Activated CD4-positive, alpha-beta T cell treated with anti-CD3 and anti-CD28 coated beads for 36 hours (primary cell): ENCODE results near the gene NCAPD3. TPM values are rescaled to one million over a fixed set of nuclear protein-coding genes. Genes with fewer than 3 reads are reported as not detected.

Source experiments
- ATAC-seq: fragments of 200-7000 bp; cut with Tn5 transposase; one replicate; pipeline ENCODE4 v1.10.0; 2021; ENCODE audit warnings: mild to moderate bottlenecking, moderate library complexity
- CTCF ChIA-PET: fragments of 350-600 bp; sonication (Branson Sonifier 250); formaldehyde crosslinking; loops from one replicate; lab custom pipeline; 2021; ENCODE audit warnings: antibody characterized with exemption; lab: Charles Lee
- POLR2A ChIA-PET: fragments of 350-600 bp; sonication (Branson Sonifier 250); formaldehyde crosslinking; loops from one replicate; lab custom pipeline; 2021; ENCODE audit warnings: antibody characterized with exemption, inconsistent platforms; lab: Charles Lee
- DNase-seq: peaks from one replicate; pipeline ENCODE4 v3.0.0-alpha.2; 2020
- H3K27ac Mint-ChIP-seq: one replicate; pipeline ENCODE4 v1.8.0; 2021; ENCODE audit warnings: mixed read lengths
- H3K27me3 Mint-ChIP-seq: one replicate; pipeline ENCODE4 v1.8.0; 2021; ENCODE audit warnings: mixed read lengths
- H3K36me3 Mint-ChIP-seq: one replicate; pipeline ENCODE4 v1.8.0; 2021; ENCODE audit warnings: low read depth, mixed read lengths
- H3K4me1 Mint-ChIP-seq: one replicate; pipeline ENCODE4 v1.8.0; 2021; ENCODE audit warnings: mixed read lengths
- H3K4me3 Mint-ChIP-seq: one replicate; pipeline ENCODE4 v1.8.0; 2021; ENCODE audit warnings: mild to moderate bottlenecking, moderate library complexity, mixed read lengths
- H3K9me3 Mint-ChIP-seq: one replicate; pipeline ENCODE4 v1.8.0; 2021; ENCODE audit warnings: low read depth, mixed read lengths
- intact Hi-C, 2 experiments: fragments of 100-400 bp; cut with DNase I in 1 of 2; cut with micrococcal nuclease in 1 of 2; formaldehyde crosslinking; loops; one replicate each; pipeline versions ENCODE4 v1.14.2 to v1.15.1; 2022 to 2024; cut with DNase I, micrococcal nuclease
- total RNA-seq, 2 experiments: library from RNA; stranded (reverse); gene quantifications; one replicate each; pipeline ENCODE4 v1.2.3, GENCODE V29; 2021

The NCAPD3 gene
- total RNA-seq, 2 experiments from 2014 or later, result 78.9 to 92.1 TPM

GRCh38 chr11:134224710-134225664, 1.2 kb upstream of the NCAPD3 start:
- no peaks in the 10 kb centered on the region for H3K9me3 Mint-ChIP-seq
- CTCF ChIA-PET, result interaction anchor here (0.5 to 2.2 kb wide), 10 partner anchors 9 to 156 kb away, joined by 3 to 8 read pairs (median 4); partner anchors contain the start of gene JAM3
- peak overlapping the region; percentile 91 for H3K27ac Mint-ChIP-seq
- H3K4me1 Mint-ChIP-seq, result peaks cover 66% of the 10 kb centered on the region
- no peaks in the 10 kb centered on the region for H3K27me3 Mint-ChIP-seq
- ATAC-seq (peak; percentile 45), DNase-seq (peak; percentile 85)
- peaks cover 22% of the 10 kb centered on the region for H3K36me3 Mint-ChIP-seq
- POLR2A ChIA-PET, result interaction anchor here (0.5 to 2.7 kb wide), 7 partner anchors 19 to 278 kb away, joined by 3 to 14 read pairs (median 3); partner anchors contain the start of genes ACAD8, GLB1L3 and THYN1
- intact Hi-C loops, result loop anchor here (1.0 to 2.0 kb wide), 7 partner anchors 28 to 297 kb away; partner anchors contain the start of genes ACAD8 (in 2 of the 2), GLB1L2 (in 2 of the 2), THYN1 (in 2 of the 2) and GLB1L3 (in 1 of the 2)
- H3K4me3 Mint-ChIP-seq, result peak overlapping the region; percentile 95

- Mint-ChIP-seq H3K4me3 (peak overlapping the region; percentile 99), H3K27ac (peak overlapping the region; percentile 98), H3K27me3 (no peaks in the 10 kb centered on the region), H3K36me3 (peaks cover 35% of the 10 kb centered on the region), H3K4me1 (peaks cover 60% of the 10 kb centered on the region), H3K9me3 (no peaks in the 10 kb centered on the region)
- POLR2A ChIA-PET, result interaction anchor here (1.8 to 2.7 kb wide), 2 partner anchors 26 to 31 kb away, joined by 6 to 14 read pairs; partner anchors contain the start of genes ACAD8 and THYN1
- CTCF ChIA-PET, result interaction anchor here (1.7 kb wide), 1 partner anchor 52 kb away, joined by 6 read pairs; the partner anchor contains the start of gene GLB1L3
- ATAC-seq (no peak), DNase-seq (peak; percentile 54)
- intact Hi-C loops, result no loop called here
Measured at GRCh38 chr11:134223121-134223520, 646 bp downstream of the NCAPD3 start.

- ATAC-seq (no peak), DNase-seq (no peak)
- Mint-ChIP-seq H3K4me3 (no peak overlapping the region), H3K27me3 (no peaks in the 10 kb centered on the region), H3K4me1 (peaks cover 45% of the 10 kb centered on the region), H3K9me3 (no peaks in the 10 kb centered on the region), H3K36me3 (peaks cover 61% of the 10 kb centered on the region), H3K27ac (no peak overlapping the region)
- intact Hi-C loops, result no loop called here
- ChIA-PET POLR2A (no interaction called here), CTCF (no interaction called here)
Measured at GRCh38 chr11:134216816-134217215, 7.0 kb downstream of the NCAPD3 start.

- POLR2A ChIA-PET, result no interaction called here
- no peak overlapping the region for H3K27ac Mint-ChIP-seq
- H3K4me3 Mint-ChIP-seq, result no peak overlapping the region
- ATAC-seq (no peak), DNase-seq (no peak)
- no peaks in the 10 kb centered on the region for H3K27me3 Mint-ChIP-seq
- peaks cover 65% of the 10 kb centered on the region for H3K36me3 Mint-ChIP-seq
- CTCF ChIA-PET, result no interaction called here
- intact Hi-C loops, result no loop called here
- H3K9me3 Mint-ChIP-seq, result no peaks in the 10 kb centered on the region
- H3K4me1 Mint-ChIP-seq, result peaks cover 44% of the 10 kb centered on the region
Measured at GRCh38 chr11:134215836-134216235, 7.9 kb downstream of the NCAPD3 start.

- CTCF ChIA-PET, result interaction anchor here (0.7 to 5.8 kb wide), 20 partner anchors 9 to 345 kb away, joined by 3 to 28 read pairs (median 4); partner anchors contain the start of genes GLB1L3 and VPS26B
- ATAC-seq (peak; percentile 33), DNase-seq (peak; percentile 81)
- Mint-ChIP-seq H3K9me3 (no peaks in the 10 kb centered on the region), H3K36me3 (peaks cover 67% of the 10 kb centered on the region), H3K4me1 (peaks cover 5% of the 10 kb centered on the region), H3K27ac (no peak overlapping the region), H3K4me3 (no peak overlapping the region), H3K27me3 (no peaks in the 10 kb centered on the region)
- POLR2A ChIA-PET, result no interaction called here
- intact Hi-C loops, result loop anchor here (5.0 kb wide), 2 partner anchors 45 to 155 kb away; partner anchors contain the start of genes ACAD8 (in 2 of the 2) and THYN1 (in 2 of the 2)
Measured at GRCh38 chr11:134207538-134208239, 16.1 kb downstream of the NCAPD3 start.

GRCh38 chr11:134206185-134206584, 17.6 kb downstream of the NCAPD3 start:
- Mint-ChIP-seq H3K27ac (no peak overlapping the region), H3K9me3 (no peaks in the 10 kb centered on the region), H3K4me1 (peaks cover 2% of the 10 kb centered on the region), H3K27me3 (no peaks in the 10 kb centered on the region), H3K4me3 (no peak overlapping the region), H3K36me3 (peaks cover 66% of the 10 kb centered on the region)
- ChIA-PET POLR2A (no interaction called here), CTCF (interaction anchor here (0.7 to 5.8 kb wide), 5 partner anchors 10 to 88 kb away, joined by 3 to 28 read pairs (median 4); no protein-coding TSS in a partner anchor)
- DNase-seq (no peak), ATAC-seq (no peak)
- intact Hi-C loops, result loop anchor here (5.0 kb wide), 2 partner anchors 46 to 154 kb away; partner anchors contain the start of genes ACAD8 (in 2 of the 2) and THYN1 (in 2 of the 2)

GRCh38 chr11:134205729-134206128, 18.0 kb downstream of the NCAPD3 start:
- DNase-seq, result no peak
- Mint-ChIP-seq H3K9me3 (no peaks in the 10 kb centered on the region), H3K27me3 (no peaks in the 10 kb centered on the region), H3K27ac (no peak overlapping the region), H3K4me1 (peaks cover under 1% of the 10 kb centered on the region), H3K36me3 (peaks cover 68% of the 10 kb centered on the region), H3K4me3 (no peak overlapping the region)
- ChIA-PET CTCF (interaction anchor here (0.6 to 5.8 kb wide), 5 partner anchors 10 to 257 kb away, joined by 3 to 28 read pairs (median 3); no protein-coding TSS in a partner anchor), POLR2A (no interaction called here)
- intact Hi-C loops, result loop anchor here (5.0 kb wide), 2 partner anchors 47 to 153 kb away; partner anchors contain the start of genes ACAD8 (in 2 of the 2) and THYN1 (in 2 of the 2)
- ATAC-seq, result no peak

- CTCF ChIA-PET, result no interaction called here
- intact Hi-C loops, result no loop called here
- Mint-ChIP-seq H3K4me3 (no peak overlapping the region), H3K9me3 (no peaks in the 10 kb centered on the region), H3K36me3 (peaks cover 76% of the 10 kb centered on the region), H3K27me3 (no peaks in the 10 kb centered on the region), H3K27ac (no peak overlapping the region), H3K4me1 (no peaks in the 10 kb centered on the region)
- POLR2A ChIA-PET, result no interaction called here
- ATAC-seq, result no peak
- no peak for DNase-seq
Measured at GRCh38 chr11:134202661-134203060, 21.1 kb downstream of the NCAPD3 start.

- H3K27ac Mint-ChIP-seq, result no peak overlapping the region
- no peaks in the 10 kb centered on the region for H3K9me3 Mint-ChIP-seq
- H3K36me3 Mint-ChIP-seq, result peaks cover 74% of the 10 kb centered on the region
- POLR2A ChIA-PET, result interaction anchor here (0.6 kb wide), 1 partner anchor 37 kb away, joined by 9 read pairs; no protein-coding TSS in a partner anchor
- CTCF ChIA-PET, result interaction anchor here (0.6 to 0.8 kb wide), 2 partner anchors 8 to 380 kb away, joined by 3 read pairs; no protein-coding TSS in a partner anchor
- intact Hi-C loops, result no loop called here
- DNase-seq, result no peak
- no peaks in the 10 kb centered on the region for H3K27me3 Mint-ChIP-seq
- peak; percentile 16 for ATAC-seq
- peaks cover 5% of the 10 kb centered on the region for H3K4me1 Mint-ChIP-seq
- no peak overlapping the region for H3K4me3 Mint-ChIP-seq
Measured at GRCh38 chr11:134200688-134201087, 23.1 kb downstream of the NCAPD3 start.

GRCh38 chr11:134199531-134199930, 24.2 kb downstream of the NCAPD3 start:
- no peaks in the 10 kb centered on the region for H3K27me3 Mint-ChIP-seq
- ATAC-seq (no peak), DNase-seq (no peak)
- peaks cover 5% of the 10 kb centered on the region for H3K4me1 Mint-ChIP-seq
- peaks cover 71% of the 10 kb centered on the region for H3K36me3 Mint-ChIP-seq
- no peak overlapping the region for H3K27ac Mint-ChIP-seq
- intact Hi-C loops, result no loop called here
- ChIA-PET CTCF (interaction anchor here (0.7 to 1.9 kb wide), 5 partner anchors 8 to 88 kb away, joined by 3 to 5 read pairs (median 4); no protein-coding TSS in a partner anchor), POLR2A (no interaction called here)
- no peaks in the 10 kb centered on the region for H3K9me3 Mint-ChIP-seq
- H3K4me3 Mint-ChIP-seq, result no peak overlapping the region
